GM23338 (cell line): ENCODE data around the gene PHC1.

Source experiments
- CREB1 ChIP-seq: fragments of 250-450 bp; sonication (Bioruptor Pico); IDR thresholded peaks from 2 replicates; pipeline ENCODE4 v1.5.0; 2020; ENCODE audit warnings: low read depth, mild to moderate bottlenecking, moderate library complexity
- CTCF ChIP-seq, 2 experiments: fragments of 200-600 bp in 1 of 2; sonication (generic) in 1 of 2; conservative IDR thresholded peaks; 2 replicates each; pipeline versions ENCODE4 v1.5.1 to v1.6.1; 2016 to 2017; ENCODE audit warnings: antibody characterized with exemption in 2 of 2, low read depth in 2 of 2, mild to moderate bottlenecking in 2 of 2, moderate library complexity in 1 of 2
- EZH2 ChIP-seq: fragments of 200-600 bp; sonication (generic); IDR thresholded peaks from one replicate; pipeline ENCODE4 v1.8.0; 2017; ENCODE audit warnings: antibody characterized with exemption, mild to moderate bottlenecking, low read depth; ENCODE audit not compliant: unreplicated experiment
- EZH2phosphoT487 ChIP-seq: fragments of 200-600 bp; sonication (generic); IDR thresholded peaks from one replicate; pipeline ENCODE4 v1.8.1; 2018; ENCODE audit warnings: antibody characterized with exemption; ENCODE audit not compliant: unreplicated experiment
- JUNB ChIP-seq: IDR thresholded peaks from one replicate; pipeline ENCODE4 v1.6.1; 2016; ENCODE audit warnings: antibody characterized with exemption; ENCODE audit not compliant: unreplicated experiment
- NANOG ChIP-seq: IDR thresholded peaks from 2 replicates; pipeline ENCODE4 v1.6.1; 2016; ENCODE audit warnings: antibody characterized with exemption, borderline replicate concordance
- POLR2AphosphoS5 ChIP-seq: IDR thresholded peaks from 2 replicates; pipeline ENCODE4 v1.6.1; 2016; ENCODE audit warnings: antibody characterized with exemption, low read depth
- STAT1 ChIP-seq: IDR thresholded peaks from one replicate; pipeline ENCODE4 v1.6.1; 2016; ENCODE audit warnings: antibody characterized with exemption; ENCODE audit not compliant: unreplicated experiment
- ZNF114 ChIP-seq: fragments of 250-450 bp; sonication (Bioruptor Pico); IDR thresholded peaks from 2 replicates; pipeline ENCODE4 v1.5.0; 2020; ENCODE audit warnings: mild to moderate bottlenecking, moderate library complexity
- ZNF331 ChIP-seq: fragments of 250-450 bp; sonication (Bioruptor Pico); IDR thresholded peaks from 2 replicates; pipeline ENCODE4 v1.5.0; 2020; ENCODE audit warnings: low read depth, mild to moderate bottlenecking, moderate library complexity
- TF ChIP-seq, protein P1 (sequence below): IDR thresholded peaks from one replicate; pipeline ENCODE4 v1.6.1; 2018; ENCODE audit warnings: antibody characterized with exemption; ENCODE audit not compliant: unreplicated experiment
- TF ChIP-seq, protein P2 (sequence below): IDR thresholded peaks from 2 replicates; pipeline ENCODE4 v1.6.1; 2016; ENCODE audit warnings: antibody characterized with exemption

DNA sequence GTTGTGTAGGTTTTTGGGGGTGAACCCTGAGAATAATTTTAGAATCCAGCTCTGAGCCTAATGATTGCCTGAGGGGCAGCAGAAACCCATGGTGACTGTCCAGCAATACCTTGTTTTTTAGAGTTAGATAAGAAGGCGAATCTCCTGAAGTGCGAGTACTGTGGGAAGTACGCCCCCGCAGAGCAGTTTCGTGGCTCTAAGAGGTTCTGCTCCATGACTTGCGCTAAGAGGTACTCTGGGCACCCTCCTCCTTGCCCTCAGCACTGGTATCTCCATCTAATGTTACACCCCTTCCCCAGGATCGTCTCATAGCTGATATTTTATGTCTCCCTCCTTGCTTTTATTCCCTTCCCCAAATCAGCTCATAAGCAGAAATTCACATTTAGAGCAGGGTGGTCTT, 22.4 kb downstream of the PHC1 start:
- no peak for TF ChIP-seq CTCF (conservative IDR thresholded peaks at IDR 0.05; ENCODE audit: low read depth in 2 of 2)
- TF ChIP-seq EZH2 = no peak
- no peak for TF ChIP-seq POLR2AphosphoS5
- no peak for TF ChIP-seq EZH2phosphoT487
- no peak for TF ChIP-seq CREB1 (CRISPR knock-in tag)
- TF ChIP-seq, protein P1, sequence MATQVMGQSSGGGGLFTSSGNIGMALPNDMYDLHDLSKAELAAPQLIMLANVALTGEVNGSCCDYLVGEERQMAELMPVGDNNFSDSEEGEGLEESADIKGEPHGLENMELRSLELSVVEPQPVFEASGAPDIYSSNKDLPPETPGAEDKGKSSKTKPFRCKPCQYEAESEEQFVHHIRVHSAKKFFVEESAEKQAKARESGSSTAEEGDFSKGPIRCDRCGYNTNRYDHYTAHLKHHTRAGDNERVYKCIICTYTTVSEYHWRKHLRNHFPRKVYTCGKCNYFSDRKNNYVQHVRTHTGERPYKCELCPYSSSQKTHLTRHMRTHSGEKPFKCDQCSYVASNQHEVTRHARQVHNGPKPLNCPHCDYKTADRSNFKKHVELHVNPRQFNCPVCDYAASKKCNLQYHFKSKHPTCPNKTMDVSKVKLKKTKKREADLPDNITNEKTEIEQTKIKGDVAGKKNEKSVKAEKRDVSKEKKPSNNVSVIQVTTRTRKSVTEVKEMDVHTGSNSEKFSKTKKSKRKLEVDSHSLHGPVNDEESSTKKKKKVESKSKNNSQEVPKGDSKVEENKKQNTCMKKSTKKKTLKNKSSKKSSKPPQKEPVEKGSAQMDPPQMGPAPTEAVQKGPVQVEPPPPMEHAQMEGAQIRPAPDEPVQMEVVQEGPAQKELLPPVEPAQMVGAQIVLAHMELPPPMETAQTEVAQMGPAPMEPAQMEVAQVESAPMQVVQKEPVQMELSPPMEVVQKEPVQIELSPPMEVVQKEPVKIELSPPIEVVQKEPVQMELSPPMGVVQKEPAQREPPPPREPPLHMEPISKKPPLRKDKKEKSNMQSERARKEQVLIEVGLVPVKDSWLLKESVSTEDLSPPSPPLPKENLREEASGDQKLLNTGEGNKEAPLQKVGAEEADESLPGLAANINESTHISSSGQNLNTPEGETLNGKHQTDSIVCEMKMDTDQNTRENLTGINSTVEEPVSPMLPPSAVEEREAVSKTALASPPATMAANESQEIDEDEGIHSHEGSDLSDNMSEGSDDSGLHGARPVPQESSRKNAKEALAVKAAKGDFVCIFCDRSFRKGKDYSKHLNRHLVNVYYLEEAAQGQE = no peak
- TF ChIP-seq ZNF114 (CRISPR knock-in tag) = no peak
- TF ChIP-seq NANOG = no peak
- TF ChIP-seq, protein P2, sequence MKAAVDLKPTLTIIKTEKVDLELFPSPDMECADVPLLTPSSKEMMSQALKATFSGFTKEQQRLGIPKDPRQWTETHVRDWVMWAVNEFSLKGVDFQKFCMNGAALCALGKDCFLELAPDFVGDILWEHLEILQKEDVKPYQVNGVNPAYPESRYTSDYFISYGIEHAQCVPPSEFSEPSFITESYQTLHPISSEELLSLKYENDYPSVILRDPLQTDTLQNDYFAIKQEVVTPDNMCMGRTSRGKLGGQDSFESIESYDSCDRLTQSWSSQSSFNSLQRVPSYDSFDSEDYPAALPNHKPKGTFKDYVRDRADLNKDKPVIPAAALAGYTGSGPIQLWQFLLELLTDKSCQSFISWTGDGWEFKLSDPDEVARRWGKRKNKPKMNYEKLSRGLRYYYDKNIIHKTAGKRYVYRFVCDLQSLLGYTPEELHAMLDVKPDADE = no peak
- TF ChIP-seq ZNF331 = no peak
- TF ChIP-seq JUNB = no peak
- TF ChIP-seq STAT1 = no peak
